Measurements from ENCODE around the gene SCD.

DNA sequence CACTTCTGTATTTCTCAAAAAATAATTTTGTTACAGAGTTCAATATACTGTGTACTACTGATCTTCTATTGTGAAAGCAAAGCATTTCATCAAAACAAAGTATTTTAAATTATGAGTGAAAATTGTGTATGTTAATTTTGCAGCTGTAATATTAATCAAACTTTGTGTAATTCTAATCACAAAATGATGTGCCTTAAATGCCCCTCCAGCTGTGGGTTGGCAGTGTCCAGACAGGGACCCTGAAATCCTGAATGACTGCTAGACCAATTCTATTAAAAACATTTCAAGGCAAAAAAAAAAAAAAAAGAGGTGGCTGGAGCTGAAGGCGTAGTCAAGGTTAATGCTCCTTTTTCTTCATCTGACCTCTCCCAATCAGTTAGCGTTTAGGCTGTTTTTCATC is 36.2 kb downstream of the SCD start:
- TF ChIP-seq ISL1 (CRISPR knock-in tag; IDR thresholded peaks at IDR 0.05) (no peak), ZC3H10 (CRISPR knock-in tag; IDR thresholded peaks at IDR 0.05) (no peak), SNAI2 (CRISPR knock-in tag; IDR thresholded peaks at IDR 0.05) (no peak), ZFP30 (CRISPR knock-in tag; IDR thresholded peaks at IDR 0.05) (no peak), ZNF8 (CRISPR knock-in tag; IDR thresholded peaks at IDR 0.05) (no peak), ARNTL (CRISPR knock-in tag; IDR thresholded peaks at IDR 0.05; ENCODE audit: borderline replicate concordance, low read depth) (no peak), TCF4 (CRISPR knock-in tag; IDR thresholded peaks at IDR 0.05; ENCODE audit: borderline replicate concordance) (no peak)
- TF ChIP-seq, protein P1, sequence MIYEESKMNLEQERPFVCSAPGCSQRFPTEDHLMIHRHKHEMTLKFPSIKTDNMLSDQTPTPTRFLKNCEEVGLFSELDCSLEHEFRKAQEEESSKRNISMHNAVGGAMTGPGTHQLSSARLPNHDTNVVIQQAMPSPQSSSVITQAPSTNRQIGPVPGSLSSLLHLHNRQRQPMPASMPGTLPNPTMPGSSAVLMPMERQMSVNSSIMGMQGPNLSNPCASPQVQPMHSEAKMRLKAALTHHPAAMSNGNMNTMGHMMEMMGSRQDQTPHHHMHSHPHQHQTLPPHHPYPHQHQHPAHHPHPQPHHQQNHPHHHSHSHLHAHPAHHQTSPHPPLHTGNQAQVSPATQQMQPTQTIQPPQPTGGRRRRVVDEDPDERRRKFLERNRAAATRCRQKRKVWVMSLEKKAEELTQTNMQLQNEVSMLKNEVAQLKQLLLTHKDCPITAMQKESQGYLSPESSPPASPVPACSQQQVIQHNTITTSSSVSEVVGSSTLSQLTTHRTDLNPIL (CRISPR knock-in tag; IDR thresholded peaks at IDR 0.05; ENCODE audit: low read depth) = no peak

Data from SK-N-SH treated with all-trans-retinoic acid at 6 μM for 48 hours (cell line).